OCI-LY1 (cell line): Measurements from ENCODE around the gene JAM3.

Experiments used
- H2AFZ ChIP-seq: fragments of 200-600 bp; sonication (generic), shearing (Covaris generic); 2 replicates; pipeline ENCODE4 v1.6.0; 2014; ENCODE audit warnings: antibody characterized with exemption, mild to moderate bottlenecking, low read length
- H3F3A ChIP-seq: fragments of 200-600 bp; sonication (generic), shearing (Covaris generic); 2 replicates; pipeline ENCODE4 v1.6.0; 2014; ENCODE audit warnings: mild to moderate bottlenecking, antibody characterized with exemption, low read length, moderate library complexity; ENCODE audit not compliant: insufficient read depth
- H3K27ac ChIP-seq: fragments of 200-600 bp; sonication (generic); 2 replicates; pipeline ENCODE4 v1.5.1; 2014; ENCODE audit warnings: low read length, mixed run types, mild to moderate bottlenecking, low read depth; ENCODE audit not compliant: poor library complexity, severe bottlenecking
- H3K27me3 ChIP-seq: fragments of 200-600 bp; sonication (generic); 2 replicates; pipeline ENCODE4 v1.6.0; 2014; ENCODE audit warnings: antibody characterized with exemption, mild to moderate bottlenecking, low read length, moderate library complexity; ENCODE audit not compliant: insufficient read depth
- H3K36me3 ChIP-seq: fragments of 200-600 bp; sonication (generic); 2 replicates; pipeline ENCODE4 v1.6.1; 2014; ENCODE audit warnings: mild to moderate bottlenecking, antibody characterized with exemption, low read length, moderate library complexity, mixed read lengths; ENCODE audit not compliant: insufficient read depth
- H3K4me1 ChIP-seq: fragments of 200-600 bp; sonication (generic); 2 replicates; pipeline ENCODE4 v1.5.1; 2014; ENCODE audit warnings: mild to moderate bottlenecking, low read length, moderate library complexity; ENCODE audit not compliant: insufficient read depth, severe bottlenecking
- H3K4me2 ChIP-seq: fragments of 200-600 bp; sonication (generic), shearing (Covaris generic); 2 replicates; pipeline ENCODE4 v1.6.1; 2014; ENCODE audit warnings: low read length
- H3K4me3 ChIP-seq: fragments of 200-600 bp; sonication (generic); 2 replicates; pipeline ENCODE4 v1.5.1; 2014; ENCODE audit warnings: low read length, low read depth, mild to moderate bottlenecking, mixed read lengths; ENCODE audit not compliant: poor library complexity, severe bottlenecking
- H3K79me2 ChIP-seq: fragments of 200-600 bp; shearing (Covaris generic); 2 replicates; pipeline ENCODE4 v1.6.1; 2016; ENCODE audit warnings: mixed run types, low read length, mixed read lengths; ENCODE audit not compliant: insufficient read depth
- H3K9ac ChIP-seq: fragments of 200-600 bp; sonication (generic), shearing (Covaris generic); 2 replicates; pipeline ENCODE4 v1.6.1; 2014; ENCODE audit warnings: mild to moderate bottlenecking, low read length, mixed read lengths
- H3K9me2 ChIP-seq: fragments of 200-600 bp; sonication (generic), shearing (Covaris generic); 2 replicates; pipeline ENCODE4 v1.6.1; 2014; ENCODE audit warnings: low read depth, mild to moderate bottlenecking, low read length, mixed read lengths
- H3K9me3 ChIP-seq: fragments of 200-600 bp; shearing (Covaris generic); 2 replicates; pipeline ENCODE4 v1.6.1; 2014; ENCODE audit warnings: low read length, mixed read lengths
- H4K20me1 ChIP-seq: fragments of 200-600 bp; sonication (generic), shearing (Covaris generic); 2 replicates; pipeline ENCODE4 v1.6.0; 2016; ENCODE audit warnings: mild to moderate bottlenecking, low read length; ENCODE audit not compliant: insufficient read depth
- CTCF ChIP-seq: fragments of 200-600 bp; sonication (generic), shearing (Covaris generic); IDR thresholded peaks from 2 replicates; pipeline ENCODE4 v1.5.1; 2017; ENCODE audit warnings: mild to moderate bottlenecking, antibody characterized with exemption, low read length, moderate library complexity, mixed read lengths
- EZH2 ChIP-seq: fragments of 200-600 bp; sonication (generic), shearing (Covaris generic); IDR thresholded peaks from 2 replicates; pipeline ENCODE4 v1.8.0; 2017; ENCODE audit warnings: borderline replicate concordance, mixed run types, mild to moderate bottlenecking, antibody characterized with exemption, low read length, moderate library complexity, mixed read lengths

Gene JAM3

GRCh38 chr11:134047586-134047999 lies 21.3 kb upstream of the JAM3 start:
- Histone ChIP-seq H3K79me2 (no peaks in the 10 kb centered on the region), H3K27me3 (no peaks in the 10 kb centered on the region), H3K36me3 (no peaks in the 10 kb centered on the region), H3F3A (no peaks in the 10 kb centered on the region), H3K9me3 (no peaks in the 10 kb centered on the region), H3K9me2 (no peaks in the 10 kb centered on the region), H3K9ac (no peak overlapping the region), H3K4me1 (no peaks in the 10 kb centered on the region), H4K20me1 (no peaks in the 10 kb centered on the region), H2AFZ (no peak overlapping the region), H3K4me3 (no peak overlapping the region), H3K4me2 (no peak overlapping the region), H3K27ac (no peak overlapping the region)
- TF ChIP-seq CTCF (no peak), EZH2 (no peak)

GRCh38 chr11:134048028-134048427 lies 20.8 kb upstream of the JAM3 start:
- Histone ChIP-seq H3K79me2 (no peaks in the 10 kb centered on the region), H3K36me3 (no peaks in the 10 kb centered on the region), H3K9me3 (no peaks in the 10 kb centered on the region), H3K27ac (no peak overlapping the region), H3K9me2 (no peaks in the 10 kb centered on the region), H3K27me3 (no peaks in the 10 kb centered on the region), H3K4me3 (no peak overlapping the region), H3K4me2 (no peak overlapping the region), H3K4me1 (no peaks in the 10 kb centered on the region), H3F3A (no peaks in the 10 kb centered on the region), H4K20me1 (no peaks in the 10 kb centered on the region), H3K9ac (no peak overlapping the region), H2AFZ (no peak overlapping the region)
- TF ChIP-seq EZH2 (no peak), CTCF (no peak)

- Histone ChIP-seq H3K9me2 (no peaks in the 10 kb centered on the region), H3K4me2 (no peak overlapping the region), H3K9ac (no peak overlapping the region), H3K27ac (no peak overlapping the region), H2AFZ (no peak overlapping the region), H3K4me3 (no peak overlapping the region), H3K27me3 (no peaks in the 10 kb centered on the region), H3K9me3 (no peaks in the 10 kb centered on the region), H3F3A (no peaks in the 10 kb centered on the region), H4K20me1 (no peaks in the 10 kb centered on the region), H3K4me1 (no peaks in the 10 kb centered on the region), H3K79me2 (no peaks in the 10 kb centered on the region), H3K36me3 (no peaks in the 10 kb centered on the region)
- TF ChIP-seq CTCF (no peak), EZH2 (no peak)
Observed at GRCh38 chr11:134049303-134049702, 19.6 kb upstream of the JAM3 start.
